Right lobe of liver (tissue), 6 donors: Measurements from ENCODE around the gene AOX1. TPM values are rescaled to one million over a fixed set of nuclear protein-coding genes. Genes with fewer than 3 reads are reported as not detected.

Experiments
- ATAC-seq, 4 donors: fragments of 200-7000 bp; cut with Tn5 transposase; one replicate each; pipeline ENCODE4 v1.9.1; 2020; ENCODE audit warnings: mild to moderate bottlenecking in 4 of 4, moderate library complexity in 4 of 4
- DNase-seq, 3 donors: peaks; one replicate each; pipeline ENCODE4 v3.0.0-alpha.2; 2020
- H3K27ac ChIP-seq, 3 donors: fragments of 200-600 bp; one replicate each; pipeline ENCODE4 v1.8.0; 2022
- H3K27me3 ChIP-seq, 2 donors: fragments of 200-600 bp; one replicate each; pipeline ENCODE4 v1.8.0; 2022
- H3K36me3 ChIP-seq, 4 donors: fragments of 200-600 bp; sonication (generic) in 1 of 4; one replicate each; pipeline versions ENCODE4 v1.5.1 to v1.8.0; 2017 to 2022; ENCODE audit warnings: control low read depth in 1 of 4
- H3K4me1 ChIP-seq, 4 donors: fragments of 200-600 bp; sonication (generic) in 1 of 4; one replicate each; pipeline versions ENCODE4 v1.5.1 to v1.8.0; 2017 to 2022; ENCODE audit warnings: control low read depth in 1 of 4
- H3K4me3 ChIP-seq, 3 donors: fragments of 200-600 bp; one replicate each; pipeline ENCODE4 v1.8.0; 2022
- H3K9me3 ChIP-seq, 4 donors: fragments of 200-600 bp; sonication (generic) in 1 of 4; one replicate each; pipeline versions ENCODE4 v1.5.1 to v1.8.0; 2017 to 2022; ENCODE audit warnings: control low read depth in 1 of 4
- CTCF ChIP-seq, 4 donors: fragments of 200-600 bp in 3 of 4; fragments of 450-650 bp in 1 of 4; IDR thresholded peaks; one replicate each; pipeline versions ENCODE4 v1.5.1 to v1.8.0; 2016 to 2022; ENCODE audit warnings: antibody characterized with exemption in 4 of 4, mild to moderate bottlenecking in 2 of 4
- POLR2A ChIP-seq: fragments of 450-650 bp; IDR thresholded peaks from one replicate; pipeline ENCODE4 v1.6.1; 2017; ENCODE audit warnings: antibody characterized with exemption, mild to moderate bottlenecking
- WGBS: methylation state at CpG from one replicate; pipeline ENCODE4 v1.1.6; 2018; ENCODE audit warnings: low coverage, low lambda C conversion rate; ENCODE audit not compliant: insufficient coverage; ENCODE audit errors: missing lambda C conversion rate; 5-methylcytosine and 5-hydroxymethylcytosine counted together
- intact Hi-C, 2 donors: fragments of 100-400 bp; cut with DNase I; formaldehyde crosslinking; loops; one replicate each; pipeline versions ENCODE4 v1.11.2 to v1.14.1; 2022
- total RNA-seq, 6 experiments: library from RNA; depleted of rRNA in 2 of 6; stranded (reverse); fragments of >200 nt in 2 of 6; fragmentation: NEBNext Ultra II Directional in 3 of 6; extraction: Animal tissue kit (Norgen Biotek cat#: 25700) in 3 of 6; gene quantifications; one replicate each; pipeline versions ENCODE4 v1.1.0 to v1.2.4, GENCODE V29; 2016 to 2023
- donor health status: DM: no; HTN: yes; CAD: no.
- donor health status: DM: no; HTN: no; CAD: no.
- donor health status: DM: no; HTN: no; CAD: no.
- donor health status: DM: no; HTN: yes; CAD: no.
- donor health status: DM: no; HTN: yes; CAD: no.

AOX1 gene
- total RNA-seq, 6 experiments from 2014 or later = 524 to 1,747 (median 931) TPM

GRCh38 chr2:200674837-200675236 is 89.0 kb downstream of the AOX1 start:
- H3K4me1 ChIP-seq = peaks cover 0 to 43% (median 11%) of the 10 kb centered on the region in 4 donors
- ATAC-seq (peak in 1 of 4 donors; percentile 26), DNase-seq (no peak)
- no peaks in the 10 kb centered on the region for H3K27me3 ChIP-seq
- TF ChIP-seq CTCF (IDR thresholded peaks at IDR 0.05) (no peak), POLR2A (no peak)
- no peaks in the 10 kb centered on the region for H3K9me3 ChIP-seq
- H3K27ac ChIP-seq = peak overlapping the region in 1 of 3 donors; percentile 29
- intact Hi-C loops = no loop called here
- 63% methylated on average over 5 of the region's 7 CpGs for WGBS
- no peak overlapping the region for H3K4me3 ChIP-seq
- H3K36me3 ChIP-seq = peaks cover 0 to 27% (median 11%) of the 10 kb centered on the region in 4 donors

- peaks cover 0 to 4% (median 2%) of the 10 kb centered on the region in 4 donors for H3K36me3 ChIP-seq
- no peaks in the 10 kb centered on the region for H3K27me3 ChIP-seq
- intact Hi-C loops = no loop called here
- peaks cover 0 to 56% (median 15%) of the 10 kb centered on the region in 4 donors for H3K4me1 ChIP-seq
- ATAC-seq (no peak), DNase-seq (no peak)
- no peak overlapping the region for H3K4me3 ChIP-seq
- no peak for TF ChIP-seq POLR2A
- TF ChIP-seq CTCF (IDR thresholded peaks at IDR 0.05) = no peak
- no peaks in the 10 kb centered on the region for H3K9me3 ChIP-seq
- WGBS = 30% methylated on average over 2 of the region's 2 CpGs
- peak overlapping the region in 1 of 3 donors; percentile 77 for H3K27ac ChIP-seq
Measured at GRCh38 chr2:200677171-200677570, 91.4 kb downstream of the AOX1 start.

- ATAC-seq (peak; percentile 62 to 76 (median 66)), DNase-seq (peak in 1 of 3 donors; percentile 64)
- H3K36me3 ChIP-seq = no peaks in the 10 kb centered on the region
- H3K9me3 ChIP-seq = no peaks in the 10 kb centered on the region
- H3K4me3 ChIP-seq = no peak overlapping the region
- intact Hi-C loops = no loop called here
- WGBS = 25% methylated on average over 10 of the region's 11 CpGs
- H3K4me1 ChIP-seq = peaks cover 0 to 54% (median 15%) of the 10 kb centered on the region in 4 donors
- TF ChIP-seq POLR2A (no peak), CTCF (IDR thresholded peaks at IDR 0.05) (peak in 2 of 4 donors; percentile 12 to 18)
- H3K27me3 ChIP-seq = no peaks in the 10 kb centered on the region
- peak overlapping the region in 2 of 3 donors; percentile 5 to 77 for H3K27ac ChIP-seq
Measured at GRCh38 chr2:200677721-200678532, 92.1 kb downstream of the AOX1 start.

- ATAC-seq (peak in 2 of 4 donors; percentile 49 to 56), DNase-seq (peak in 1 of 3 donors; percentile 65)
- intact Hi-C loops = no loop called here
- Histone ChIP-seq H3K4me3 (no peak overlapping the region), H3K36me3 (no peaks in the 10 kb centered on the region), H3K27me3 (no peaks in the 10 kb centered on the region), H3K4me1 (peaks cover 0 to 54% (median 15%) of the 10 kb centered on the region in 4 donors), H3K9me3 (no peaks in the 10 kb centered on the region), H3K27ac (peak overlapping the region in 2 of 3 donors; percentile 5 to 77)
- WGBS = 22% methylated on average over 3 of the region's 5 CpGs
- no peak for TF ChIP-seq POLR2A
- TF ChIP-seq CTCF (IDR thresholded peaks at IDR 0.05) = no peak
Measured at GRCh38 chr2:200679127-200679526, 93.3 kb downstream of the AOX1 start.
